Fibroblast of lung (primary cell): ENCODE results near the gene DMAC2.

Experiments used
- EZH2 ChIP-seq: IDR thresholded peaks from 2 replicates; pipeline ENCODE4 v1.5.1; 2012; ENCODE audit warnings: low read length, control low read depth, mild to moderate bottlenecking; ENCODE audit errors: missing control alignments
- TF ChIP-seq, protein P1 (sequence below), 2 donors: IDR thresholded peaks in 1 of 2; conservative IDR thresholded peaks in 1 of 2; 1 replicate in 1 of 2; 2 replicates in 1 of 2; pipeline ENCODE4 v1.5.1; 2011 to 2012; ENCODE audit warnings: low read length in 2 of 2, control low read depth in 1 of 2, inconsistent platforms in 1 of 2, low read depth in 1 of 2, mild to moderate bottlenecking in 1 of 2

DNA sequence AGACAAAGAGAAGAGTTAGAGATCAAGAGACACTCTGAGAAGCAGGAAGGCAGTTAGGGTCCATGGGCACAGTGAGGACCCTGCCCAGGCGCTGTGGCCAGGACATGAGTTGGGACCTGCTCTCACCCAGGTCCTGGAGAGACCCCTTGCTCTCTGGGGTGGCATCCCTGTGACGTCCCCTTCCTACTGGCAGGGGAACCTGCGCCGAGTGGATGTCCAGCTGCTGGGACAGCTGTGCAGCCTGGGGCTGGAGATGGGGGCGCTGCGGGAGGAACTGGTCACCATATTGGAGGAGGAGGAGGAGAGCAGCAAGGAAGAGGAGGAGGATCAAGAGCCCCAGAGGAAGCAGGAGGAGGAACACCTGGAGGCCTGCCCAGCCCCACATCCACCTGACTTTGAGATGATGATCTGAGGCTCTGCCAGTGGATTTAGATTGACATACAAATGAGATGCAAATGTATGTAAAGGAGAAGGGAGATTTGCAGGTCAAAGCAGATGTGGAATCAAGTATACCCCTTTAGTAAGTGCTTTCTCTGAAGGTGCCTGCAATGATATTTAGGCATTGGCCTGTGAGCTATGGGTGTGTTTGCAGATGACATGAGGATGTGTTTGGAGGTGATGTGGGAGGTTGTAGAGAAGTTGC is 4.2 kb upstream of the DMAC2 start:
- TF ChIP-seq, protein P1, sequence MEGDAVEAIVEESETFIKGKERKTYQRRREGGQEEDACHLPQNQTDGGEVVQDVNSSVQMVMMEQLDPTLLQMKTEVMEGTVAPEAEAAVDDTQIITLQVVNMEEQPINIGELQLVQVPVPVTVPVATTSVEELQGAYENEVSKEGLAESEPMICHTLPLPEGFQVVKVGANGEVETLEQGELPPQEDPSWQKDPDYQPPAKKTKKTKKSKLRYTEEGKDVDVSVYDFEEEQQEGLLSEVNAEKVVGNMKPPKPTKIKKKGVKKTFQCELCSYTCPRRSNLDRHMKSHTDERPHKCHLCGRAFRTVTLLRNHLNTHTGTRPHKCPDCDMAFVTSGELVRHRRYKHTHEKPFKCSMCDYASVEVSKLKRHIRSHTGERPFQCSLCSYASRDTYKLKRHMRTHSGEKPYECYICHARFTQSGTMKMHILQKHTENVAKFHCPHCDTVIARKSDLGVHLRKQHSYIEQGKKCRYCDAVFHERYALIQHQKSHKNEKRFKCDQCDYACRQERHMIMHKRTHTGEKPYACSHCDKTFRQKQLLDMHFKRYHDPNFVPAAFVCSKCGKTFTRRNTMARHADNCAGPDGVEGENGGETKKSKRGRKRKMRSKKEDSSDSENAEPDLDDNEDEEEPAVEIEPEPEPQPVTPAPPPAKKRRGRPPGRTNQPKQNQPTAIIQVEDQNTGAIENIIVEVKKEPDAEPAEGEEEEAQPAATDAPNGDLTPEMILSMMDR (conservative IDR thresholded peaks at IDR 0.05 in 1 of 2, IDR thresholded peaks at IDR 0.05 in 1 of 2; ENCODE audit: low read depth in 1 of 2, low read length in 2 of 2): no peak
- TF ChIP-seq EZH2: no peak
